SK-N-SH (cell line): ENCODE measurements around the gene HOXC5. TPM values are rescaled to one million over a fixed set of nuclear protein-coding genes. Genes with fewer than 3 reads are reported as not detected.

Source experiments
- CTCF ChIA-PET: fragments of 300-600, 350-600 bp; formaldehyde crosslinking; extraction: SDS; loops from one replicate; lab custom pipeline; 2021; lab: Yijun Ruan, JAX
- POLR2A ChIA-PET: fragments of 350-600 bp; sonication (Branson Sonifier 250); formaldehyde crosslinking; extraction: SDS; loops from one replicate; lab custom pipeline; 2020; ENCODE audit warnings: antibody characterized with exemption, inconsistent platforms; lab: Yijun Ruan, JAX
- DNase-seq: peaks from one replicate; pipeline ENCODE4 v3.0.0; 2012
- H2AFZ ChIP-seq: fragments of 200-600 bp; sonication (generic); 2 replicates; pipeline ENCODE4 v1.8.1; 2016; ENCODE audit warnings: antibody characterized with exemption, mild to moderate bottlenecking, low read depth
- H3F3A ChIP-seq: fragments of 200-600 bp; sonication (generic); replicated peaks from 2 replicates; pipeline ENCODE3; 2016; ENCODE audit warnings: antibody characterized with exemption, mild to moderate bottlenecking; ENCODE audit not compliant: insufficient read depth
- H3K27ac ChIP-seq, 2 experiments: fragments of 200-500 bp in 1 of 2; fragments of 200-600 bp in 1 of 2; sonication (Bioruptor generic) in 1 of 2; sonication (generic), shearing (Covaris generic) in 1 of 2; 2 replicates each; pipeline versions ENCODE4 v1.5.1 to v1.6.1; 2014 to 2016; ENCODE audit warnings: low read depth in 2 of 2, inconsistent platforms in 1 of 2, low read length in 1 of 2, mild to moderate bottlenecking in 1 of 2, mixed read lengths in 1 of 2
- H3K27me3 ChIP-seq: fragments of 200-600 bp; sonication (generic), shearing (Covaris generic); 2 replicates; pipeline ENCODE4 v1.6.1; 2016; ENCODE audit warnings: mixed run types; ENCODE audit not compliant: insufficient read depth
- H3K36me3 ChIP-seq, 2 experiments: fragments of 200-500 bp in 1 of 2; fragments of 200-600 bp in 1 of 2; sonication (Bioruptor generic) in 1 of 2; sonication (generic) in 1 of 2; replicated peaks in 1 of 2; 2 replicates each; pipeline versions ENCODE3 to v1.5.1; 2014 to 2016; ENCODE audit warnings: low read length in 1 of 2, mild to moderate bottlenecking in 1 of 2; ENCODE audit not compliant: insufficient read depth in 2 of 2, control insufficient read depth in 1 of 2
- H3K4me1 ChIP-seq, 2 experiments: fragments of 200-500 bp in 1 of 2; fragments of 200-600 bp in 1 of 2; sonication (Bioruptor generic) in 1 of 2; sonication (generic), shearing (Covaris generic) in 1 of 2; 2 replicates each; pipeline versions ENCODE4 v1.5.1 to v1.6.1; 2014 to 2016; ENCODE audit warnings: low read depth in 1 of 2, low read length in 1 of 2, mixed run types in 1 of 2; ENCODE audit not compliant: insufficient read depth in 2 of 2, control insufficient read depth in 1 of 2
- H3K4me2 ChIP-seq: fragments of 200-600 bp; sonication (generic), shearing (Covaris generic); 2 replicates; pipeline ENCODE4 v1.6.1; 2017; ENCODE audit warnings: mixed run types
- H3K4me3 ChIP-seq, 2 experiments: fragments of 200-500 bp in 1 of 2; fragments of 200-600 bp in 1 of 2; sonication (Bioruptor generic) in 1 of 2; sonication (generic), shearing (Covaris generic) in 1 of 2; 2 replicates each; pipeline versions ENCODE4 v1.5.1 to v1.8.1; 2014 to 2016; ENCODE audit warnings: low read depth in 2 of 2, inconsistent platforms in 1 of 2, low read length in 1 of 2, mild to moderate bottlenecking in 1 of 2, mixed read lengths in 1 of 2, moderate library complexity in 1 of 2
- H3K79me2 ChIP-seq: fragments of 200-600 bp; sonication (generic); 2 replicates; pipeline ENCODE4 v1.8.1; 2017; ENCODE audit warnings: mild to moderate bottlenecking; ENCODE audit not compliant: insufficient read depth
- H3K9ac ChIP-seq: fragments of 200-600 bp; sonication (generic); 2 replicates; pipeline ENCODE4 v1.6.1; 2017; ENCODE audit warnings: mixed run types
- H3K9me2 ChIP-seq: fragments of 200-600 bp; sonication (generic); 2 replicates; pipeline ENCODE4 v1.6.1; 2017; ENCODE audit warnings: mixed run types
- H3K9me3 ChIP-seq: fragments of 200-600 bp; sonication (generic); 2 replicates; pipeline ENCODE4 v1.6.1; 2017; ENCODE audit warnings: mixed run types, mild to moderate bottlenecking, moderate library complexity
- H4K20me1 ChIP-seq: fragments of 200-600 bp; sonication (generic); 2 replicates; pipeline ENCODE4 v1.6.1; 2017; ENCODE audit warnings: mild to moderate bottlenecking, mixed run types; ENCODE audit not compliant: insufficient read depth
- EP300 ChIP-seq, 2 experiments: IDR thresholded peaks; 2 replicates each; pipeline versions ENCODE4 v1.4.0 to v1.6.1; 2012; ENCODE audit warnings: borderline replicate concordance in 1 of 2, low read depth in 1 of 2, low read length in 1 of 2
- EZH2phosphoT487 ChIP-seq: fragments of 200-600 bp; sonication (generic); IDR thresholded peaks from 2 replicates; pipeline ENCODE4 v1.6.1; 2017; ENCODE audit warnings: low read depth, mixed run types, mild to moderate bottlenecking, antibody characterized with exemption, moderate library complexity, borderline replicate concordance
- FOXJ3 ChIP-seq: sonication (generic); formaldehyde crosslinking; IDR thresholded peaks from 2 replicates; pipeline ENCODE4 v1.5.1; 2020; ENCODE audit warnings: mild to moderate bottlenecking, missing genetic modification reagents
- GATA2 ChIP-seq: sonication (generic); formaldehyde crosslinking; IDR thresholded peaks from 2 replicates; pipeline ENCODE4 v1.5.0; 2020; ENCODE audit warnings: mild to moderate bottlenecking, missing genetic modification reagents
- MXI1 ChIP-seq: IDR thresholded peaks from 2 replicates; pipeline ENCODE4 v1.6.1; 2012; ENCODE audit warnings: mild to moderate bottlenecking, low read depth, low read length, improper control_type of control experiment
- NFIC ChIP-seq: IDR thresholded peaks from 2 replicates; pipeline ENCODE4 v1.4.0; 2012; ENCODE audit warnings: borderline replicate concordance
- NRF1 ChIP-seq: IDR thresholded peaks from 2 replicates; pipeline ENCODE4 v1.6.1; 2012; ENCODE audit warnings: low read depth, mild to moderate bottlenecking, low read length
- RCOR1 ChIP-seq: fragments of 150-350 bp; IDR thresholded peaks from 2 replicates; pipeline ENCODE4 v1.6.1; 2017; ENCODE audit warnings: antibody characterized with exemption, low read length
- RXRA ChIP-seq: IDR thresholded peaks from 2 replicates; pipeline ENCODE4 v1.4.0; 2012; ENCODE audit warnings: low read depth, mild to moderate bottlenecking, borderline replicate concordance
- SIN3A ChIP-seq: IDR thresholded peaks from 2 replicates; pipeline ENCODE4 v1.6.1; 2012; ENCODE audit warnings: low read depth, mild to moderate bottlenecking, low read length, moderate library complexity, borderline replicate concordance
- SMC3 ChIP-seq: IDR thresholded peaks from 2 replicates; pipeline ENCODE4 v1.6.1; 2012; ENCODE audit warnings: low read depth, low read length, improper control_type of control experiment
- WGBS: methylation state at CpG from one replicate; pipeline ENCODE4 v1.1.6; 2017; ENCODE audit warnings: low lambda C conversion rate; 5-methylcytosine and 5-hydroxymethylcytosine counted together
- polyA plus RNA-seq, 3 experiments: library from polyadenylated mRNA; depleted of rRNA; stranded (reverse); fragments of >200 nt; gene quantifications; 2 replicates each; pipeline ENCODE4 v1.2.3, GENCODE V29; 2012
- TF ChIP-seq, protein P1 (sequence below): fragments of 200-600 bp; sonication (generic); IDR thresholded peaks from 2 replicates; pipeline ENCODE4 v1.6.1; 2017; ENCODE audit warnings: antibody characterized with exemption, mild to moderate bottlenecking, moderate library complexity
- TF ChIP-seq, protein P2 (sequence below): IDR thresholded peaks from 2 replicates; pipeline ENCODE4 v1.4.0; 2012; ENCODE audit warnings: low read depth, borderline replicate concordance

The HOXC5 gene
- polyA plus RNA-seq, 1 of the 3 experiments (the other 2 are of a cell fraction) = 2.1 TPM

DNA sequence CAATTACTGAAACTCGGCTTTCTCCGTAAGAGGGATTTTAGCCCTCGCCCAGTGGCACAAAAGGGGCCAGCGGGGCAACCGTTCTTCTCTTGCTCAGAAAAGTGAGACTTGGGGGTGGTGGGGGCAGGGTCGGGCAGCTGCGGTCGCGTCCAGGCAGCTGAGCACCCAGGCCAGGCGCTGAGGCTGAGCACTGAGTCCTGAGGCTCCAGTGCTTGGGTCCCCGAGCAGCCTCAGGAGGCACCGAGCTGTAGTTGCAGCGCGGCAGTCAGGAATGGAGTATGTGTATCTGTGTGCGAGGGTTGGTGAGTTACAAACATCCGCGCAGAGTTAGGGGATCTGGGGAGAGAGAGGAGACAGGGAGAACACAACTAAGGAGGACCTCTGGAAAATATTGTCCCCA lies 8.7 kb upstream of the HOXC5 start:
- H3K27me3 ChIP-seq = no peaks in the 10 kb centered on the region
- 0 out of 2 replicates have a peak, but pooled peaks cover 3% of the 10 kb centered on the region for H3K79me2 ChIP-seq
- ChIA-PET CTCF (interaction anchor here (0.8 to 23.2 kb wide), 15 partner anchors 8 to 376 kb away, joined by 3 to 548 read pairs (median 6); partner anchors contain the start of genes HOXC10, HOXC5, HOXC8 and HOXC9), POLR2A (no interaction called here)
- no peak overlapping the region for H3K4me2 ChIP-seq
- DNase-seq = no peak
- no peak overlapping the region; a peak in 1 of 4 replicates for H3K27ac ChIP-seq
- no peak for TF ChIP-seq NFIC
- no peak for TF ChIP-seq MXI1
- no peak for TF ChIP-seq RCOR1
- no peak for TF ChIP-seq EZH2phosphoT487
- TF ChIP-seq, protein P1, sequence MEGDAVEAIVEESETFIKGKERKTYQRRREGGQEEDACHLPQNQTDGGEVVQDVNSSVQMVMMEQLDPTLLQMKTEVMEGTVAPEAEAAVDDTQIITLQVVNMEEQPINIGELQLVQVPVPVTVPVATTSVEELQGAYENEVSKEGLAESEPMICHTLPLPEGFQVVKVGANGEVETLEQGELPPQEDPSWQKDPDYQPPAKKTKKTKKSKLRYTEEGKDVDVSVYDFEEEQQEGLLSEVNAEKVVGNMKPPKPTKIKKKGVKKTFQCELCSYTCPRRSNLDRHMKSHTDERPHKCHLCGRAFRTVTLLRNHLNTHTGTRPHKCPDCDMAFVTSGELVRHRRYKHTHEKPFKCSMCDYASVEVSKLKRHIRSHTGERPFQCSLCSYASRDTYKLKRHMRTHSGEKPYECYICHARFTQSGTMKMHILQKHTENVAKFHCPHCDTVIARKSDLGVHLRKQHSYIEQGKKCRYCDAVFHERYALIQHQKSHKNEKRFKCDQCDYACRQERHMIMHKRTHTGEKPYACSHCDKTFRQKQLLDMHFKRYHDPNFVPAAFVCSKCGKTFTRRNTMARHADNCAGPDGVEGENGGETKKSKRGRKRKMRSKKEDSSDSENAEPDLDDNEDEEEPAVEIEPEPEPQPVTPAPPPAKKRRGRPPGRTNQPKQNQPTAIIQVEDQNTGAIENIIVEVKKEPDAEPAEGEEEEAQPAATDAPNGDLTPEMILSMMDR = no peak
- TF ChIP-seq FOXJ3 (CRISPR knock-in tag) = no peak
- TF ChIP-seq SIN3A = no peak
- no peak for TF ChIP-seq EP300 (IDR thresholded peaks at IDR 0.05; ENCODE audit: borderline replicate concordance in 1 of 2, low read depth in 1 of 2, low read length in 1 of 2)
- no peak for TF ChIP-seq RXRA
- TF ChIP-seq GATA2 = no peak
- no peak for TF ChIP-seq SMC3
- TF ChIP-seq, protein P2, sequence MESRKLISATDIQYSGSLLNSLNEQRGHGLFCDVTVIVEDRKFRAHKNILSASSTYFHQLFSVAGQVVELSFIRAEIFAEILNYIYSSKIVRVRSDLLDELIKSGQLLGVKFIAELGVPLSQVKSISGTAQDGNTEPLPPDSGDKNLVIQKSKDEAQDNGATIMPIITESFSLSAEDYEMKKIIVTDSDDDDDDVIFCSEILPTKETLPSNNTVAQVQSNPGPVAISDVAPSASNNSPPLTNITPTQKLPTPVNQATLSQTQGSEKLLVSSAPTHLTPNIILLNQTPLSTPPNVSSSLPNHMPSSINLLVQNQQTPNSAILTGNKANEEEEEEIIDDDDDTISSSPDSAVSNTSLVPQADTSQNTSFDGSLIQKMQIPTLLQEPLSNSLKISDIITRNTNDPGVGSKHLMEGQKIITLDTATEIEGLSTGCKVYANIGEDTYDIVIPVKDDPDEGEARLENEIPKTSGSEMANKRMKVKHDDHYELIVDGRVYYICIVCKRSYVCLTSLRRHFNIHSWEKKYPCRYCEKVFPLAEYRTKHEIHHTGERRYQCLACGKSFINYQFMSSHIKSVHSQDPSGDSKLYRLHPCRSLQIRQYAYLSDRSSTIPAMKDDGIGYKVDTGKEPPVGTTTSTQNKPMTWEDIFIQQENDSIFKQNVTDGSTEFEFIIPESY = no peak
- no peak for TF ChIP-seq NRF1
- H3K36me3 ChIP-seq = no peaks in the 10 kb centered on the region
- no peaks in the 10 kb centered on the region for H4K20me1 ChIP-seq
- peaks cover 7 to 42% of the 10 kb centered on the region in 2 experiments; a peak in 2 of 4 replicates for H3K4me1 ChIP-seq
- peaks cover 6% of the 10 kb centered on the region for H3F3A ChIP-seq
- no peaks in the 10 kb centered on the region for H3K9me3 ChIP-seq
- WGBS = 89% methylated on average over 17 of the region's 17 CpGs
- no peaks in the 10 kb centered on the region for H3K9me2 ChIP-seq
- H3K4me3 ChIP-seq = no peak overlapping the region
- H2AFZ ChIP-seq = no peak overlapping the region
- H3K9ac ChIP-seq = no peak overlapping the region
